Fibroblast of the aortic adventitia (primary cell): ENCODE results near the gene BTF3. TPM values are rescaled to one million over a fixed set of nuclear protein-coding genes. Genes with fewer than 3 reads are reported as not detected.
A peak's percentile ranks its signal among the peaks of the same experiment; 100 is the strongest.

Source experiments
- DNase-seq: peaks from one replicate; pipeline ENCODE4 v3.0.0-alpha.2; 2010; ENCODE audit warnings: low read depth
- H3K4me3 ChIP-seq: 2 replicates; pipeline ENCODE4 v1.5.1; 2011; ENCODE audit warnings: low read depth, mild to moderate bottlenecking, control low read depth, low read length, moderate library complexity
- total RNA-seq: library from RNA; depleted of rRNA; stranded (reverse); fragments of >200 nt; gene quantifications from 2 replicates; pipeline ENCODE4 v1.2.3, GENCODE V29; 2012; ENCODE audit warnings: low replicate concordance
- TF ChIP-seq, protein P1 (sequence below): IDR thresholded peaks from 2 replicates; pipeline ENCODE4 v1.5.1; 2011; ENCODE audit warnings: mild to moderate bottlenecking, low read length, control low read depth, inconsistent platforms; ENCODE audit not compliant: insufficient read depth

The BTF3 gene
- total RNA-seq, 1 donor: 484 TPM

DNA sequence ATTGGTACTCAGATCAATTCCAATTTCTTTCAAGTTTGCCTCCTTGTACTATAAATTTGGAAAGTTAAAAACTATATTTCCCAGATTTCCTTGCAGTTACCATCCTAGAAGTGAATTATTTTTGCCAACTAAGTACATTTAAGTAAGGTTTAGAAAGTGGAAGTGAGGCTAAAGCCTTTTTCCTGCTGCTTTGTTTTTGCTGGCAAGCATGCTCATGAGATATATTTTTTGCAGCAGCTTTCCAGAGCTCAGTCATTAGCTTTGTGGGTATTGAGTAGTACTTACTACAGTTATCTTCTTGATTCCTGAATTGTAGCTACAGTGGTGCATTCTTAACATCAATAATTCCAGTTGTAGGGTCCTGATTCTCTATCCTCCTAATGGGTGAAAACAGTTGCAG lies 3.5 kb upstream of the BTF3 start:
- H3K4me3 ChIP-seq: no peak overlapping the region
- DNase-seq: peak; percentile 51

DNA sequence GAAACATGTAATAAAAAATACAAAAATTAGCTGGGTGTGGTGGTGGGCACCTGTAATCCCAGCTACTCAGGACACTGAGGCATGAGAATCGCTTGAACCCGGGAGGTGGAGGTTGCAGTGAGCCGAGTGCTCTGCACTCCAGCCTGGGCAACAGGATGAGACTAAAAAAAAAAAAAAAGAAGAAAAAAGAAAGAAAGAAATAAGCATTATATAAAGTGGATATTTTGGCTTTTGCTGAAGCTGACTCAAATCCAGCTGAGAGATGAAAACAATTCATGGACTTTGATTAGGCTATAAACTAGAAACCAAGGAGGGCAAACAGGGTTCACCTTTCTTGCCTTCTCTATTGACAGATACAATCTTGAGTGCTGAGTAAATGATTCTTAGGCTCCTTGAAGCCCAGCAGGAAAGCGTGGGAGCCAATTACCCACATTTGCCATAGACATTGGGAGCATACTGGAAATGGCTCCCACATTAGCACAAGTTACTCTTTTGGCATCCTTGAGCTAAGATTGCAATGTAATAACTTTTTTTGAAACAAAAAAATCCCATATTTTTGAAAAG lies 2.4 kb upstream of the BTF3 start:
- TF ChIP-seq, protein P1, sequence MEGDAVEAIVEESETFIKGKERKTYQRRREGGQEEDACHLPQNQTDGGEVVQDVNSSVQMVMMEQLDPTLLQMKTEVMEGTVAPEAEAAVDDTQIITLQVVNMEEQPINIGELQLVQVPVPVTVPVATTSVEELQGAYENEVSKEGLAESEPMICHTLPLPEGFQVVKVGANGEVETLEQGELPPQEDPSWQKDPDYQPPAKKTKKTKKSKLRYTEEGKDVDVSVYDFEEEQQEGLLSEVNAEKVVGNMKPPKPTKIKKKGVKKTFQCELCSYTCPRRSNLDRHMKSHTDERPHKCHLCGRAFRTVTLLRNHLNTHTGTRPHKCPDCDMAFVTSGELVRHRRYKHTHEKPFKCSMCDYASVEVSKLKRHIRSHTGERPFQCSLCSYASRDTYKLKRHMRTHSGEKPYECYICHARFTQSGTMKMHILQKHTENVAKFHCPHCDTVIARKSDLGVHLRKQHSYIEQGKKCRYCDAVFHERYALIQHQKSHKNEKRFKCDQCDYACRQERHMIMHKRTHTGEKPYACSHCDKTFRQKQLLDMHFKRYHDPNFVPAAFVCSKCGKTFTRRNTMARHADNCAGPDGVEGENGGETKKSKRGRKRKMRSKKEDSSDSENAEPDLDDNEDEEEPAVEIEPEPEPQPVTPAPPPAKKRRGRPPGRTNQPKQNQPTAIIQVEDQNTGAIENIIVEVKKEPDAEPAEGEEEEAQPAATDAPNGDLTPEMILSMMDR: no peak
- DNase-seq: no peak

More for the DNA sequence above, 3.5 kb upstream of the BTF3 start:
- TF ChIP-seq, protein P1: no peak

DNA sequence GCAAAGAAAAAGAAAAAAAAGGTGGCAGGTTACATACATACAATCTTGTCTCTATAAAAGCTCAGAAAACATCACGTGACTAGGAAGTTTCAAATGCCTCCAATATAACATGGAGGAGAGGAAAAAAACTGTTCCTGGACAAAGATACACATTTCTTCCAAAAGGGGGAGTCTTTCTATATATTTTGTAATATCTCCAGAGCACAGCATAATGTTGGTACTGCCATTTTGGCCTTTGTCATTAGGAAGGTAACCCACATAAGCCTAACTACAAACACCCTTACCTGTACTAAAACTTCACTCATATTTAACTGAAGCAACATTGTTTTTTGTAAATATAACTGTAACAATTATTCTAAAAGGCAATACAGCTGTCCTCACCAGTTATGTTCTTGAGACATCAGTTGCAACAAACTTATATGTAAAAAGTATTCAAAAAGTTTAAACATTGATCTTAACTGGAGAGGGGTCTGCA lies 1.2 kb upstream of the BTF3 start:
- peak; percentile 76 for DNase-seq
- H3K4me3 ChIP-seq: no peak overlapping the region

More for the DNA sequence above, 2.4 kb upstream of the BTF3 start:
- H3K4me3 ChIP-seq: no peak overlapping the region

DNA sequence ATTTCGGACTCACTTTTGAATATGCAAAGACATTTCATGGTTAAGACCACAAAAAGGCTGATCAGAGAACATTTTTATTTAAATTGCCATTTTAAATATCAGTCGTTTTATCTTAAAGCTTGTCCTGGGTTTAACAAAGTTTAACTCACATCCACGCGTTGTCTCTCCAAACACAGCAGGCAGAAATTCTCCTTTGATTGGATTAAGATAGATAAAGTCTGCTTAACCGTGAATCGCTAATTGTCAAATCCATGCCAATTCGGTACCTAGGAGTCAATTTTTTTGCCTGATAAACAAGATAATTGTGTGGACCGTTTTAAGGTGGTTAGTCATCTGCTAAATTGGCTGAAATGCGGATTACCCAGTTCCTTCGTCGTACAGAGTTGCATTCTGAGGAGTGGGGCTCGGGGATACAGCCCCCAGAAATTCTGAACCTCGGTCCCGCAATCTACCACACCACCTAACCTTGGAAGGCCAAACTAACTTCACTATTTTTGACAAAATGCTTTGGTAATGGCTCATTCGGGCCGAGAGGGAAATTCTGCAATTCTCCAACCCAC lies 665 bp upstream of the BTF3 start:
- no peak for DNase-seq
- H3K4me3 ChIP-seq: peak overlapping the region; percentile 84
- TF ChIP-seq, protein P1: no peak

More for the DNA sequence above, 1.2 kb upstream of the BTF3 start:
- TF ChIP-seq, protein P1: peak; percentile 35

DNA sequence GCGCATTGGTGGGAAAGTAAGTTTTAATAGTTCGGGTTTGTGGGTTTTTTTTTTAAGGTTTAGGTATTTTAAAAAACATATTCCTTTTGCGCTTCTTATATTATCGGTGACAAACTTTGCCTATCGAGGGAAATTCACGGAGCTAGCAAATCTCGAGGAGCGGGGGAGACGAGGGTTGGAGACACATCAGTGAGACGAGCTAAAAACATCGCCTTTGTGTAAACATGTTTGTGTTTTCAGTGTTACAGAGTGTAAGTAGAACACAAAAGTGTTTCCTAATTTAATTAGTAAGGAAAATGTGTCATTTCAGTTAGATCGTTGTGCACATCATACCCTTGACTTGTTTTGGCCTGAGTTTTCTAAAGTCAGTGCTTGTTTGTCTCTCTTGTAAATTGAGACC lies 945 bp downstream of the BTF3 start:
- H3K4me3 ChIP-seq: peak overlapping the region; percentile 84
- TF ChIP-seq, protein P1: no peak
- DNase-seq: no peak

DNA sequence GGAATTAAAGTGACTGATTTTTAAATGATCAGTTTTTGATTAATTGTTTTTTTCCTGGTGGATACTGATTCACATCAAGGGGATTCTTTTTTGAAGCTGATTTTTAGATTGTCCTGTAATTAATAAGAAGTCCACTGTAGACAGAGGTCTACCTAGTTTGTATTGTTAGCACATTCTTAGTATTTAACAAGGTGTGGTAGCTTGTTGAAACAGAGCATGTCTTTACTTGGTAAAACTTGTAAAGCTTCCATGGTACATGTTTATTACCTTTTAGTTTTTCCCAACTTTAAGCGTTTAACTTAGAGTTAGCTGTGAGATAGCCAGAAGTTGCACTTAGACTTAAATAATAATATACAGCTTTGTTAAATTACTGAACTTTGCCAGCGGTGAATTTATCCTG lies 1.5 kb downstream of the BTF3 start:
- TF ChIP-seq, protein P1: no peak
- no peak for DNase-seq

DNA sequence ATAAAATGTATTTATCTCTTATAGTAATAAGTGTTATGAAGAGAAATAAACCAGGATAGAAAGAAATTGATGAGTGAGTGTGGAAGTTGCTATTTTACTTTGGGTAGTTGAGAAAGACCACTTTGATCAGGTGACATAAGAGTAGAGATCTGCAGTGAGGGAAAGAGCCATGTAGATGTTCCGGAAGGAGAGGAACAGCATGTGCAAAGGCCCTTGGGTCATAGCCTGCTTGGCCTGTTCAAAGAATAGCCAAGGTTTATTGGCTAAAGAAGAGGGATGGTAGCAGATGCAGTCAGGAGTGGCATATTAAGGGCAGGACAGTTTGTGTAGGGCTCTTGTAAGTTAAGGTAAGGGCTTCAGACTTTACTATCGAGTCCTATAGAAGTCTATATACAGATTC lies 3.2 kb downstream of the BTF3 start:
- TF ChIP-seq, protein P1: no peak
- DNase-seq: no peak
- H3K4me3 ChIP-seq: no peak overlapping the region

More for the DNA sequence above, 1.5 kb downstream of the BTF3 start:
- peak overlapping the region; percentile 84 for H3K4me3 ChIP-seq
